Transverse colon (tissue), 4 donors: ENCODE results near the gene GATB. TPM values are rescaled to one million over a fixed set of nuclear protein-coding genes. Genes with fewer than 3 reads are reported as not detected.
A peak's percentile ranks its signal among the peaks of the same experiment; 100 is the strongest.

ENCODE experiments used
- DNase-seq: peaks from one replicate; pipeline ENCODE4 v3.0.0-alpha.2; 2019
- H3K27ac ChIP-seq, 4 donors: fragments of 200-600 bp; sonication (generic); 2 replicates each; pipeline ENCODE4 v1.5.1; 2016 to 2018; ENCODE audit warnings: inconsistent platforms in 4 of 4
- H3K27me3 ChIP-seq: fragments of 200-600 bp; sonication (generic); 2 replicates; pipeline ENCODE4 v1.5.1; 2017; ENCODE audit warnings: inconsistent platforms
- H3K36me3 ChIP-seq, 4 donors: fragments of 200-600 bp; sonication (generic); 2 replicates each; pipeline ENCODE4 v1.5.1; 2017 to 2019; ENCODE audit warnings: inconsistent platforms in 4 of 4
- H3K4me1 ChIP-seq, 4 donors: fragments of 200-600 bp; sonication (generic); 2 replicates each; pipeline ENCODE4 v1.5.1; 2017 to 2020; ENCODE audit warnings: inconsistent platforms in 4 of 4
- H3K4me3 ChIP-seq, 4 donors: fragments of 200-600 bp; sonication (generic); 1 replicate in 1 of 4; 2 replicates in 3 of 4; pipeline versions ENCODE4 v1.5.1 to v1.6.1; 2017 to 2019; ENCODE audit warnings: inconsistent platforms in 4 of 4
- H3K9me3 ChIP-seq, 2 donors: fragments of 200-600 bp; sonication (generic); 2 replicates each; pipeline ENCODE4 v1.5.1; 2017 to 2019; ENCODE audit warnings: inconsistent platforms in 2 of 2
- CTCF ChIP-seq, 5 experiments: fragments of 200-600 bp in 3 of 5; fragments of 450-650 bp in 2 of 5; sonication (generic) in 3 of 5; IDR thresholded peaks; 1 replicate in 2 of 5; 2 replicates in 3 of 5; pipeline ENCODE4 v1.5.1; 2016 to 2017; ENCODE audit warnings: antibody characterized with exemption in 5 of 5, inconsistent platforms in 3 of 5, mild to moderate bottlenecking in 2 of 5, moderate library complexity in 1 of 5
- EP300 ChIP-seq: sonication (generic); formaldehyde crosslinking; IDR thresholded peaks from one replicate; pipeline ENCODE4 v1.6.1; 2017; ENCODE audit warnings: antibody characterized with exemption, low read depth
- POLR2A ChIP-seq: fragments of 450-650 bp; IDR thresholded peaks from one replicate; pipeline ENCODE4 v1.6.1; 2016; ENCODE audit warnings: antibody characterized with exemption, mild to moderate bottlenecking, moderate library complexity
- POLR2AphosphoS5 ChIP-seq, 3 donors: sonication (generic); formaldehyde crosslinking; IDR thresholded peaks; one replicate each; pipeline ENCODE4 v1.6.1; 2016; ENCODE audit warnings: antibody characterized with exemption in 3 of 3
- WGBS, 2 donors: methylation state at CpG; one replicate each; pipeline ENCODE4 v1.1.5; 2018; ENCODE audit warnings: low coverage in 1 of 2; 5-methylcytosine and 5-hydroxymethylcytosine counted together
- in situ Hi-C, 4 donors: fragments of 200-750 bp; cut with MboI; loops; one replicate each; pipeline versions ENCODE4 v1.15.0 to v1.15.1; 2017; ENCODE audit warnings: low sequenced_read_pairs in 3 of 4, low pct_ligation_motif_present in 1 of 4, low pct_unique_long_range_greater_than_20kb in 1 of 4
- intact Hi-C: fragments of 100-400 bp; cut with DNase I; formaldehyde crosslinking; loops from one replicate; pipeline ENCODE4 v1.15.1; 2023; ENCODE audit warnings: low total_unique reads
- total RNA-seq, 4 donors: library from RNA; depleted of rRNA; stranded (reverse); fragments of >200 nt; gene quantifications; one replicate each; pipeline ENCODE4 v1.1.0, GENCODE V29; 2016

Gene GATB
- total RNA-seq, 4 donors from 2014 or later, result 22.5 to 111 (median 27.3) TPM

GRCh38 chr4:151804821-151805220 is 44.0 kb upstream of the GATB start:
- peaks cover 0 to 7% (median 1%) of the 10 kb centered on the region in 4 donors for H3K4me1 ChIP-seq
- in situ Hi-C loops, result no loop called here
- no peaks in the 10 kb centered on the region for H3K36me3 ChIP-seq
- no peak overlapping the region for H3K4me3 ChIP-seq
- H3K9me3 ChIP-seq, result no peaks in the 10 kb centered on the region
- no peak for TF ChIP-seq POLR2AphosphoS5 (IDR thresholded peaks at IDR 0.05)
- no peak overlapping the region for H3K27ac ChIP-seq
- intact Hi-C loops, result no loop called here
- no peaks in the 10 kb centered on the region for H3K27me3 ChIP-seq
- WGBS, 2 donors, result 56 to 65% methylated on average over 1 of the region's 1 CpG
- DNase-seq, result no peak

- H3K36me3 ChIP-seq, result no peaks in the 10 kb centered on the region
- WGBS, 2 donors, result 84 to 91% methylated on average over 4 of the region's 4 CpGs
- no peaks in the 10 kb centered on the region for H3K27me3 ChIP-seq
- no peak for DNase-seq
- in situ Hi-C loops, result no loop called here
- H3K27ac ChIP-seq, result no peak overlapping the region
- no peak overlapping the region for H3K4me3 ChIP-seq
- TF ChIP-seq EP300 (no peak), POLR2AphosphoS5 (IDR thresholded peaks at IDR 0.05) (no peak), POLR2A (no peak), CTCF (IDR thresholded peaks at IDR 0.05) (no peak)
- H3K9me3 ChIP-seq, result no peaks in the 10 kb centered on the region
- H3K4me1 ChIP-seq, result peaks cover 0 to 12% (median 5%) of the 10 kb centered on the region in 4 donors
- intact Hi-C loops, result no loop called here
Observed at GRCh38 chr4:151804086-151804630, 43.4 kb upstream of the GATB start.

GRCh38 chr4:151803246-151803645 is 42.4 kb upstream of the GATB start:
- no peaks in the 10 kb centered on the region for H3K27me3 ChIP-seq
- in situ Hi-C loops, result no loop called here
- peaks cover 0 to 19% (median 12%) of the 10 kb centered on the region in 4 donors for H3K4me1 ChIP-seq
- DNase-seq, result no peak
- intact Hi-C loops, result no loop called here
- no peak overlapping the region for H3K27ac ChIP-seq
- no peak for TF ChIP-seq EP300
- TF ChIP-seq CTCF (IDR thresholded peaks at IDR 0.05), result no peak
- no peak for TF ChIP-seq POLR2A
- no peak for TF ChIP-seq POLR2AphosphoS5 (IDR thresholded peaks at IDR 0.05)
- no peak overlapping the region for H3K4me3 ChIP-seq
- WGBS, 2 donors, result 73 to 90% methylated on average over 3 to 4 of the region's 4 CpGs
- H3K9me3 ChIP-seq, result no peaks in the 10 kb centered on the region
- H3K36me3 ChIP-seq, result no peaks in the 10 kb centered on the region

GRCh38 chr4:151801547-151802516 is 41.0 kb upstream of the GATB start:
- Histone ChIP-seq H3K27me3 (no peaks in the 10 kb centered on the region), H3K4me1 (peaks cover 0 to 25% (median 21%) of the 10 kb centered on the region in 4 donors), H3K9me3 (no peaks in the 10 kb centered on the region), H3K36me3 (no peaks in the 10 kb centered on the region), H3K4me3 (no peak overlapping the region), H3K27ac (no peak overlapping the region)
- in situ Hi-C loops, result no loop called here
- 61 to 68% methylated on average over 13 to 15 of the region's 15 CpGs for WGBS, 2 donors
- TF ChIP-seq CTCF (IDR thresholded peaks at IDR 0.05) (peak; percentile 57 to 84 (median 79)), POLR2A (no peak), EP300 (no peak), POLR2AphosphoS5 (IDR thresholded peaks at IDR 0.05) (no peak)
- intact Hi-C loops, result no loop called here
- peak; percentile 31 for DNase-seq
